ENCODE data around the gene CHMP1B. TPM values are rescaled to one million over a fixed set of nuclear protein-coding genes. Genes with fewer than 3 reads are reported as not detected.

CHMP1B gene
- total and polyA plus RNA-seq, 9 of the 15 experiments (the other 6 are each of a cell fraction or from before 2014, with no cell fraction given) = 12.3 to 29.9 (median 19.0) TPM

DNA sequence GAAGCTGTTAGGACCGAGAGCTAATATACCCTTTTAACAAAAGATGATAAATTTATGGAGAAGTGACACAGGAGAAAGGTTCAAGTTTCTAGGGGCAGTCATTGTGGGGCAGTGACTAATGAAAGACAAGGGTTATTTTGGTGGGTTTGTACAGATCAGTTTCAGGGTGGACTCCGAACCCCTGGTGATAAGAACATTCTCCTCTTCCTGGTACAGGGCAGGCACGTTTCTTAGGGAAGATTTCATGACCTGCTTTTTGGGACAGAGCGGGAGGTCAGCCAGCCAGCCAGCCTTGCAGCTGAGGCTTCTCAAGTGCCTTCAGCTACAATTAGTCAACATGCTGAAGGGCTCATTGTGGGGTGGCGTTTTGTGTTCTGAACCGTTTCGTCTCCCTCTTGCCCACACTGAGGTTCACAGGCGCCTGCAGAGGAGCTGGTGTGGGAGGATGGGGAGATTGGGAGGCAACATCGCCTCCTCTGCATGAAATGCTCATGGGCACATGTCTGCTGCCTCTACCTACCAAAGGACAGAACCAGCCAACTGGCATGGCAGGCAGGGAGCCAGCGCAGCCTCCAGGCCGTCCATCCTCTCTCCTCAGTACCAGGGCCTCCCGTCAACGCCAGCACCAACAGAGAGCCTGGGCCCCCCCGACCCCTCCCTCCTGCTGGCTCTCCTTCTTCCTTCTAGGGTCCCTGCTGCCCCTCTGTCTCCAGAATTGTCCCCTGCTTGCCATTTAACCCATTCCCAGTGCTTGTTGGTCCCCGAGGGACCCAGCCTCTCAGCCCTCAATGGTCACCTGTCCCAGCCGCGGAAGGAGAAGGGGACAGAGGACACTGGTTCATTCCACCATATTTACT, 9.6 kb downstream of the CHMP1B start (continued):
- TF ChIP-seq, protein P1, sequence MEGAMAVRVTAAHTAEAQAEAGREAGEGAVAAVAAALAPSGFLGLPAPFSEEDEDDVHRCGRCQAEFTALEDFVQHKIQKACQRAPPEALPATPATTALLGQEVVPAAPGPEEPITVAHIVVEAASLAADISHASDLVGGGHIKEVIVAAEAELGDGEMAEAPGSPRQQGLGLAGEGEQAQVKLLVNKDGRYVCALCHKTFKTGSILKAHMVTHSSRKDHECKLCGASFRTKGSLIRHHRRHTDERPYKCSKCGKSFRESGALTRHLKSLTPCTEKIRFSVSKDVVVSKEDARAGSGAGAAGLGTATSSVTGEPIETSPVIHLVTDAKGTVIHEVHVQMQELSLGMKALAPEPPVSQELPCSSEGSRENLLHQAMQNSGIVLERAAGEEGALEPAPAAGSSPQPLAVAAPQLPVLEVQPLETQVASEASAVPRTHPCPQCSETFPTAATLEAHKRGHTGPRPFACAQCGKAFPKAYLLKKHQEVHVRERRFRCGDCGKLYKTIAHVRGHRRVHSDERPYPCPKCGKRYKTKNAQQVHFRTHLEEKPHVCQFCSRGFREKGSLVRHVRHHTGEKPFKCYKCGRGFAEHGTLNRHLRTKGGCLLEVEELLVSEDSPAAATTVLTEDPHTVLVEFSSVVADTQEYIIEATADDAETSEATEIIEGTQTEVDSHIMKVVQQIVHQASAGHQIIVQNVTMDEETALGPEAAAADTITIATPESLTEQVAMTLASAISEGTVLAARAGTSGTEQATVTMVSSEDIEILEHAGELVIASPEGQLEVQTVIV (CRISPR knock-in tag; IDR thresholded peaks at IDR 0.05; ENCODE audit: borderline replicate concordance) = no peak
- no peak for TF ChIP-seq YY1 (IDR thresholded peaks at IDR 0.05; ENCODE audit: borderline replicate concordance in 1 of 3, control insufficient read depth in 1 of 3, extremely low read depth in 1 of 3, insufficient read depth in 3 of 3, insufficient read length in 1 of 3, insufficient replicate concordance in 2 of 3, low read depth in 1 of 3, low read length in 2 of 3)
- no peak for TF ChIP-seq ESRRA (IDR thresholded peaks at IDR 0.05; ENCODE audit: borderline replicate concordance, low read depth)
- no peak for TF ChIP-seq PYGO2 (tag; IDR thresholded peaks at IDR 0.05)
- no peak for TF ChIP-seq SNIP1 (IDR thresholded peaks at IDR 0.05; ENCODE audit: low read depth)
